ENCODE results near the gene CHRM5.

DNA sequence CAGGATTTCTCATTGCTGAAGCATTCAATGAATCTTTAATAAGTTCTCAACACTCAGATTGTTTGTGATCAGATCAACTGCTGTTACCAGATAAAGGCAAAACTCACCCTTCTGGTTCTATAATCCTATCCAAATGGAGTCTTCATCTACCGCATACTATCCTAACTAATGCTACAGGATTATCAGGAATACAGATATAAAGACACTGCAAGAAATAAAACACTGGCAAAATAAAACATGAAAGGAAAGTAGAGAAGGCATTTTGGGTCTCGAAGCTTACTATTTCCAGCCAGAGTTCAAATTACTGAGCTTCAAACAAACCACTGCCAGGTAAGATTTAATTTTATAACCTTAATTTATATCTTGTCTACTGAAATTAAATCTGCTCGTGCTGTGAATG lies 524 bp downstream of the CHRM5 start:
- TF ChIP-seq POLR2AphosphoS5 (IDR thresholded peaks at IDR 0.05; ENCODE audit: insufficient read depth, low read depth, low read length) (no peak), MAX (IDR thresholded peaks at IDR 0.05; ENCODE audit: insufficient read depth, insufficient read length) (no peak), GATA2 (IDR thresholded peaks at IDR 0.05; ENCODE audit: insufficient read depth, insufficient read length, low read depth, low read length) (no peak)
- TF ChIP-seq, protein P1, sequence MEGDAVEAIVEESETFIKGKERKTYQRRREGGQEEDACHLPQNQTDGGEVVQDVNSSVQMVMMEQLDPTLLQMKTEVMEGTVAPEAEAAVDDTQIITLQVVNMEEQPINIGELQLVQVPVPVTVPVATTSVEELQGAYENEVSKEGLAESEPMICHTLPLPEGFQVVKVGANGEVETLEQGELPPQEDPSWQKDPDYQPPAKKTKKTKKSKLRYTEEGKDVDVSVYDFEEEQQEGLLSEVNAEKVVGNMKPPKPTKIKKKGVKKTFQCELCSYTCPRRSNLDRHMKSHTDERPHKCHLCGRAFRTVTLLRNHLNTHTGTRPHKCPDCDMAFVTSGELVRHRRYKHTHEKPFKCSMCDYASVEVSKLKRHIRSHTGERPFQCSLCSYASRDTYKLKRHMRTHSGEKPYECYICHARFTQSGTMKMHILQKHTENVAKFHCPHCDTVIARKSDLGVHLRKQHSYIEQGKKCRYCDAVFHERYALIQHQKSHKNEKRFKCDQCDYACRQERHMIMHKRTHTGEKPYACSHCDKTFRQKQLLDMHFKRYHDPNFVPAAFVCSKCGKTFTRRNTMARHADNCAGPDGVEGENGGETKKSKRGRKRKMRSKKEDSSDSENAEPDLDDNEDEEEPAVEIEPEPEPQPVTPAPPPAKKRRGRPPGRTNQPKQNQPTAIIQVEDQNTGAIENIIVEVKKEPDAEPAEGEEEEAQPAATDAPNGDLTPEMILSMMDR (IDR thresholded peaks at IDR 0.05; ENCODE audit: extremely low read depth in 1 of 2, insufficient read depth in 1 of 2, low read depth in 1 of 2, low read length in 2 of 2) = no peak

Measured in endothelial cell of umbilical vein (primary cell).